ENCODE measurements around the gene TENM4.

DNA sequence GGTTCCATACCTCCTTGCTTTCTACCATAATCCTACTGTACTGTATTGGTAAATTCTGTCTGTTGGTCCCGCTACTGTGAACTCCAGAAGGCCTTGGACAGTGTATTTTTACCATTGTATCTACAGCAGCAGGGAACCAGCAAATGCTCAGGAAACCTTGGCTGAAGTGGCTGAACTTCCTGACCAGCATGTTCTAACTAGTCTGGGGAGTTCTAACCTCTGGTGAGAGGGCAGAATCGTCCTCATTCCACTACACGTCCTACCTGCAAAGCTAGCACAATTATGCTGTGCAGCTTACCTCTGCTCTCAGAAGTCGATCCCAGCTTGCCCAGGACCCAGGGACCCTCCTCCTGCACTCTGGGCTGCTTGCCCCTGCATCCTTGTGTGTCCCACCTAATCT is 283.1 kb downstream of the TENM4 start:
- TF ChIP-seq, protein P1, sequence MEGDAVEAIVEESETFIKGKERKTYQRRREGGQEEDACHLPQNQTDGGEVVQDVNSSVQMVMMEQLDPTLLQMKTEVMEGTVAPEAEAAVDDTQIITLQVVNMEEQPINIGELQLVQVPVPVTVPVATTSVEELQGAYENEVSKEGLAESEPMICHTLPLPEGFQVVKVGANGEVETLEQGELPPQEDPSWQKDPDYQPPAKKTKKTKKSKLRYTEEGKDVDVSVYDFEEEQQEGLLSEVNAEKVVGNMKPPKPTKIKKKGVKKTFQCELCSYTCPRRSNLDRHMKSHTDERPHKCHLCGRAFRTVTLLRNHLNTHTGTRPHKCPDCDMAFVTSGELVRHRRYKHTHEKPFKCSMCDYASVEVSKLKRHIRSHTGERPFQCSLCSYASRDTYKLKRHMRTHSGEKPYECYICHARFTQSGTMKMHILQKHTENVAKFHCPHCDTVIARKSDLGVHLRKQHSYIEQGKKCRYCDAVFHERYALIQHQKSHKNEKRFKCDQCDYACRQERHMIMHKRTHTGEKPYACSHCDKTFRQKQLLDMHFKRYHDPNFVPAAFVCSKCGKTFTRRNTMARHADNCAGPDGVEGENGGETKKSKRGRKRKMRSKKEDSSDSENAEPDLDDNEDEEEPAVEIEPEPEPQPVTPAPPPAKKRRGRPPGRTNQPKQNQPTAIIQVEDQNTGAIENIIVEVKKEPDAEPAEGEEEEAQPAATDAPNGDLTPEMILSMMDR (IDR thresholded peaks at IDR 0.05): no peak
- no peak for TF ChIP-seq EZH2 (IDR thresholded peaks at IDR 0.05)
- TF ChIP-seq EZH2phosphoT487 (IDR thresholded peaks at IDR 0.05): no peak

All from neural progenitor cell (in vitro differentiated cells).